Mucosa of gallbladder (tissue), 1 donor: ENCODE measurements around the gene RPS15. TPM values are rescaled to one million over a fixed set of nuclear protein-coding genes. Genes with fewer than 3 reads are reported as not detected.

ENCODE experiments used
- DNase-seq: peaks from one replicate; pipeline ENCODE4 v3.0.0-alpha.2; 2020; ENCODE audit warnings: low spot score
- total RNA-seq: library from RNA; stranded (reverse); gene quantifications from one replicate; pipeline ENCODE4 v1.2.1, GENCODE V29; 2021
- donor health status: DM: no; HTN: no; CAD: no.

Gene RPS15
- total RNA-seq, 1 donor from 2014 or later: 877 TPM

GRCh38 chr19:1450735-1451731 is 12.8 kb downstream of the RPS15 start:
- no peak for DNase-seq

GRCh38 chr19:1451916-1452801 is 14.0 kb downstream of the RPS15 start:
- DNase-seq: no peak

- no peak for DNase-seq
These were observed 14.8 kb downstream of the RPS15 start for GRCh38 chr19:1452802-1453524.

GRCh38 chr19:1453525-1454364 is 15.5 kb downstream of the RPS15 start:
- no peak for DNase-seq

GRCh38 chr19:1455002-1455335 is 16.8 kb downstream of the RPS15 start:
- no peak for DNase-seq

GRCh38 chr19:1455336-1456120 is 17.3 kb downstream of the RPS15 start:
- DNase-seq: peak; percentile 65

- no peak for DNase-seq
These were observed 18.1 kb downstream of the RPS15 start for GRCh38 chr19:1456121-1456900.

- no peak for DNase-seq
These were observed 19.0 kb downstream of the RPS15 start for GRCh38 chr19:1457031-1457739.

- no peak for DNase-seq
These were observed 19.7 kb downstream of the RPS15 start for GRCh38 chr19:1457892-1458291.

GRCh38 chr19:1459479-1459878 is 21.3 kb downstream of the RPS15 start:
- DNase-seq: no peak

- DNase-seq: no peak
These were observed 22.1 kb downstream of the RPS15 start for GRCh38 chr19:1460033-1460995.

- DNase-seq: no peak
These were observed 23.7 kb downstream of the RPS15 start for GRCh38 chr19:1461862-1462261.

GRCh38 chr19:1465191-1466016 is 27.2 kb downstream of the RPS15 start:
- peak; percentile 41 for DNase-seq

GRCh38 chr19:1466018-1466460 is 27.8 kb downstream of the RPS15 start:
- no peak for DNase-seq

- DNase-seq: no peak
These were observed 28.4 kb downstream of the RPS15 start for GRCh38 chr19:1466461-1467214.

- no peak for DNase-seq
These were observed 29.0 kb downstream of the RPS15 start for GRCh38 chr19:1467215-1467489.
